ENCODE data around the gene ALK.

The ALK gene

GRCh38 chr2:29921560-29921915 is at the start of gene ALK:
Gene ALK, minus strand, starts transcription at chr2:29921586. Its CDS starts 927 bp downstream, at chr2:29920659.
- in situ Hi-C loops (cut with HindIII; ENCODE audit: low sequenced_read_pairs), result no loop called here

DNA sequence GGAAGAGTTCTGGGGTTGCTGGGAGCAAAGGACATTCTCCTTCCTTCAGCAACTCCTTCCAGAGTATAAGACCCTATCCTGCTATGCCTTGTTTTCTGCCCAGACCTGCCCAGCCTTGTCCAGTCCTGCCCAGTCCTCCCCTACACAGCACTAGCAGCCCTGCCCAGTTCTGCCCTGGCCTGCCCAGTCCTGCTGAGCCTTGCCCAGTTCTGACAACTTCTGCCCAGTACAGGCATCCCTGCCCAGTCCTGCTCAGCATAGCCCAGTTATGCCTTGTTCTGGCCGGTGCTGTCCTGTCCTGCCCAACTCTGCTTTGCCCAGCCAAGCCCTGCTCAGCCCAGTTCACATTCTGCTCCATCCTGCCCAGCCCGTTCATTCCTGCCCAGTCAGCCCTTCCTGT is 44.9 kb upstream of the ALK start:
- in situ Hi-C loops (cut with HindIII; ENCODE audit: low sequenced_read_pairs), result no loop called here

- in situ Hi-C loops (cut with HindIII; ENCODE audit: low sequenced_read_pairs), result no loop called here
Observed at GRCh38 chr2:29963972-29964570, 42.7 kb upstream of the ALK start.

DNA sequence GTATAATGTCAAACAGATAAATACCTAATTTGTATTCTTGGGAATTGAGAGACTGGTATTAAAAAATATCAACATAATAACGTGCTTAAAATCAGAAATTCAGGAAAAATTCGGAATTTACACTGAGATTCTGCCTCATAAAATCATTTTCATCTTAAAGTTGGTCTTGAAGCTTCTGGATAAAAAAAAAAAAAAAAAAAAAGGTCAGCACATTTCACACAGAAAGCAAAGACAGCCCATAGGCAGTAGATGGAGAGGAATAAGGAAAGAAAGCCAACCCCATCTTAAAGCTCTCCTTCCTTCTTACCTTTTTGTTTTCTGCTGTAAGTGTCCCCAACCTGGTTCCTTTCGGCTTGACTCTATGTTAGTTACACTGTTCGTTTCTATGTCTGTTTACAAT is 41.5 kb upstream of the ALK start:
- in situ Hi-C loops (cut with HindIII; ENCODE audit: low sequenced_read_pairs), result no loop called here

DNA sequence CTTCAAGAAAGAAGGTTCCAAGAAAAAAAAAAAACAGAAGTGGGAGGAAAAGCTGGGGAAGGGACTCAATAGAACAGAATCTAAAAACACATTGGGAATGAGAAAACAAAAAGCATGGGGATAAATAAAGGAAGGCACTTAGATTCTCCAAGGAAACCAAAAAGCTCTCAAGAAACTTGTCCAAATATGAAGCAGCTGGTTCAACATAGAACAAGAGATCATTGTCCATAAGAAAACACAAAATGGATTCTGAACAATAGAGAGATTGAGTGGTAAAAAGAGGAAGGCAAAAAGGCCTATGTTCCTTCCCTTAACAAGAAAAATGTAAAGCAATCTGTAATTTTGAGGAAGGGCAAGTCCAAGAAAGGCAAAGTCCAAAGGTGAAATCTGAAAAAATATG is 32.9 kb upstream of the ALK start:
- in situ Hi-C loops (cut with HindIII; ENCODE audit: low sequenced_read_pairs), result no loop called here

- in situ Hi-C loops (cut with HindIII; ENCODE audit: low sequenced_read_pairs), result no loop called here
Observed at GRCh38 chr2:29952973-29953372, 31.6 kb upstream of the ALK start.

GRCh38 chr2:29951576-29951975 is 30.2 kb upstream of the ALK start:
- in situ Hi-C loops (cut with HindIII; ENCODE audit: low sequenced_read_pairs), result no loop called here

- in situ Hi-C loops (cut with HindIII; ENCODE audit: low sequenced_read_pairs), result no loop called here
Observed at GRCh38 chr2:29950481-29950880, 29.1 kb upstream of the ALK start.

GRCh38 chr2:29949042-29949441 is 27.7 kb upstream of the ALK start:
- in situ Hi-C loops (cut with HindIII; ENCODE audit: low sequenced_read_pairs), result no loop called here

DNA sequence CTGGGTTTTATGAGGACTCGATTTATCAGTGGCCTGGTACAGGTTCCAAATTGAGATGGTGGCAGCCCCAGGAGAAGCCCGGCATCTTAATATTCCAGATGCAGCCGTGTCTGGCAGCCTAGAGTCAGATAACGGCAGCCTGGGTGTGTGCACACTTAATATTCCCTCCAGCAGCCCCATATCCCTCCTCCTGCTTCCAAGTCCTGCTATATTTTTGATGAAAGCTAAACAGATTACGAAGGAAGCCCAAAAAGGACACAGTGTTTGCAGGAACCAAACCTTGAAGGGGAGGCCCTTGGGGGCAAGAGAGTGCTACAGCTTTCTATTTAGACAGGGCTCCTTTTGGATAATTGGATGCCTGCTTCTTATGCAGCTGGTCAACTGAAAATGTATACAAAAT is 25.1 kb upstream of the ALK start:
- in situ Hi-C loops (cut with HindIII; ENCODE audit: low sequenced_read_pairs), result no loop called here

- in situ Hi-C loops (cut with HindIII; ENCODE audit: low sequenced_read_pairs), result no loop called here
Observed at GRCh38 chr2:29942711-29943110, 21.3 kb upstream of the ALK start.

DNA sequence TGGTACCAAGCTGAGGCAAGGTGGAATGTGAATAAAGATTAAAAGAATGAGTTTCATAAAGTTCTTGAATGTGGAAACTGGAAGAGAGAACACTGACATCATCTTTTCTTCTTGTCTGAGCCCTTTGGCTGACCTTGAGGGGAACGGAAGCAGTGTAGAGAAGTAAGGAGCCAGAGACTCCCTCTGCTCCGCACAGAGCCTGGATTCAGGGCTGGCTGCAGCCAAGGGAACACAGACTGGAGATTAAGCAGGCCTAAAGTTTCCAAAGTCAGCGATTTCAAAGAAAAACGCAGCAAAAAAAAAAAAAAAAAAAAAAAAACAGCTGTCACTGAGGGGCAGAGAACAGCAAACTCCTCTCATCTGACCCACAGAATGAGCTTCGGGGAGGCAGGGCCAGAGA is 19.3 kb upstream of the ALK start:
- in situ Hi-C loops (cut with HindIII; ENCODE audit: low sequenced_read_pairs), result no loop called here

DNA sequence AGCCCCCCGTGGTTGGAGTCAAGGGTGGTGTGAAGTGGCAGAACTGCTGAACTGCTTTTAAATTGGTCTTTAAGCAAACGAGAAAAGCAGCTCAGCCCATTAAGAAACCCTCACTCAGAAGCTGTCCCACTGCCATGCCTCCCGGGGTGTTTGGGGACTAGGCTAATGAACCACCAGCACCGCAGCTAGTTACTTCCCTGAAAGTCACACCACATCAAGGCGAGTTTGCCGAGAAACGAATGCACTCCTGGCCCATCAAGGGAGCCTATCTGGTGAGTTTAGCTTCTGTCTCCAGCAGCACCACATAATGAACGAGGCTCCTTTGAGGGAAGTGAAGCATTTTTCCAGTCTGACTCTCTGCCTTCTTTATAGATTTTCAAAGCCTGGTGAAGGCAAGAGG is 14.6 kb upstream of the ALK start:
- in situ Hi-C loops (cut with HindIII; ENCODE audit: low sequenced_read_pairs), result no loop called here

GRCh38 chr2:29931818-29932217 is 10.4 kb upstream of the ALK start:
- in situ Hi-C loops (cut with HindIII; ENCODE audit: low sequenced_read_pairs), result no loop called here

- in situ Hi-C loops (cut with HindIII; ENCODE audit: low sequenced_read_pairs), result no loop called here
Observed at GRCh38 chr2:29923110-29923721, 1.8 kb upstream of the ALK start.

DNA sequence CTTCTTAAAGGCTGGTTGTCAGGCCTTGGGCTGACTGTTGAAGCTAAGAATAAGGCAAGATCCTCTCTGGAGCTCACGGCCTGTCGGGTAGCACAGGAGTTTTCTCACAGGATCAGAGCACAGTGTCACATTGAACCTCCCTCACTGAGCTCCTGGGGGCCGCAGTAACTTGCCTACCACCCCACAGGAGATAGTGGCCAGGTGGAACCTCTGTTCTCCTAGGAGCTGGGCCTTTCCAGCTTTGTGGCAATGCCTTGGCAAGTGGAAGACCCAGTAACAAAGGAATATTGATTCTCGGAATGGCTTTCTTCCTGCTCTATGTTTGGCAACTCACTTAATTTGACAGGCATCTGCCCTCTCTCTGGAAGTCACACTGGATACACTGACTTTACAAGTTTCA is 1.2 kb upstream of the ALK start:
- in situ Hi-C loops (cut with HindIII; ENCODE audit: low sequenced_read_pairs), result no loop called here

GRCh38 chr2:29920631-29921559 is 491 bp downstream of the ALK start:
- in situ Hi-C loops (cut with HindIII; ENCODE audit: low sequenced_read_pairs), result no loop called here

DNA sequence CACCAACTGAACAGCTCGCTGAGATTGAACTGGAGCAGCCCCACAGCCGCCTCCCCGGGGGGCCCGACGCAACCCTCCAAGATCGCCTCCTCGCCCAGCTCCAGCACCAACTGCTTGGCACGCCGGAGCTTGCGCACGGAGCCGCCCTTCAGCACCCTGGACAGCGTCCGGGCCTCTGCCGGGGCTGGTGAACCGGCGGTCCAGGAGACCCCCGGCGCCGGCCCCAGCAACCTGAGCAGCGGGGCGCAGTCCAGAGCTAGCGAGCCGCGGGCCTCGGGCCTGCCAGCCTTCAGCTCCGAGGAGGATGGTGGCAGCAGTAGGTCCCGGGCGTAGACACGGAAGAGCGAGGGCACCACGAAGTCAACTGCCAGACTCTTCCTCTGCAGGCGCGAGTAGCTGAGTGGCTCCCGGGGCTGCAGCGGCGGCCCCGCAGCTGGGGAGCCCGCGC is 1.2 kb downstream of the ALK start:
- in situ Hi-C loops (cut with HindIII; ENCODE audit: low sequenced_read_pairs), result no loop called here

DNA sequence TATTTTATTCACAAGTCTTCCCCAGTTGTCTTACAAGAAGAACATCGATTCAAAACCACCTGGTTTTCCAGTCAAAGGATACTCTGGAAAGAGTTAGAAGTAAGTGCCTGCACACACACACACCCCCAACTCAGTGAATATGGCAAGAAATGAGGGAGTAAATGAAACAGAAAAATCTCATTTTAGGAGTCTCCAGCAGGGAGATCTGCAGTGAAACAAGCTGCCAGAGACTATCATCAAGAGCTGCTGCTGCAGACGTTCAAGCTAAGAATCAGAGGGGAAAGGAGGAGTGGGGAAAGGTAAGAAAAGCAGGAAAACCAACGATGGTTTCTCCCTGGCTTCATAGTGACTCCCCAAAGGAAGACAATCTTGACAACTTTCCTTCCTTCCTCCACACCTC is 2.4 kb downstream of the ALK start:
- in situ Hi-C loops (cut with HindIII; ENCODE audit: low sequenced_read_pairs), result no loop called here

DNA sequence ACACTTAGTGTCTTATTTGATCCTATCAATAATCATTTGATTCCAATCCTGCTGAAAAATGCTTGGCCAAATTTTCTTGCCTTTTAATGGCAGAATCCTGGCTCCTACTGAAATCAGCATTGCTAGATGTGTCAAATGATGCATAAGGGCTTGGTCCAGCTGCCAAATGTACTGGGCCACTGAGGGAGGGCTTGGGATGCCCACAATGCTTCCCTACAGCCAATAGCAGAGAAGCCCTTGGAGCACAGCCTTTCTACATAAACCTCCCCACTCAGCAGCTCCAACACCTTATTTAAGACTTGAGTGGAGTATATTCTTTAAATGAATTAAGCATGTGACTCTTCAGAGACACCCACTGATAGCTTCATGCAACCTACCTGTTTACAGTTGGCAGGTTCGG is 3.6 kb downstream of the ALK start:
- in situ Hi-C loops (cut with HindIII; ENCODE audit: low sequenced_read_pairs), result no loop called here

DNA sequence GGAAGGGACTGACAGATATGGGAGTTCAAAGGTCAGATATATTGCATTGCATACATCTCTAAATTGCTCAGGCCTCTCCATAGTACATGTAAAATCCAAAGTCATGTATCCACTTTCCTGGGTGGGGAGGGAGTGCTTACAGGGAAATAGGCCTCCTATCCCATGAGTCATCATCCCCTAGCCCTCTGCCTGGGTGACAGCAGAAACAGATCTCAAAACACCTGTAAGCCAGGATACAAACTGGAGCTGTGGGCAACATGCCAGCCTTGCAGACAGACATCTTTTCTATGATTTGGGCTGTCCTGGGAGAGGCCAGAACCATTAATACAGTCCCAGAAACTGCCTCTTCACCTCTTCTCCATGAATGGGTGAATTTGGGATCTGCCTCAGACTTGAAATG is 4.8 kb downstream of the ALK start:
- in situ Hi-C loops (cut with HindIII; ENCODE audit: low sequenced_read_pairs), result no loop called here

GRCh38 chr2:29910960-29911359 is 10.4 kb downstream of the ALK start:
- in situ Hi-C loops (cut with HindIII; ENCODE audit: low sequenced_read_pairs), result no loop called here
